ENCODE results near the gene STAT3.

- TF ChIP-seq CTCF (IDR thresholded peaks at IDR 0.05) (peak in 1 of 7 experiments; percentile 17), POLR2A (IDR thresholded peaks at IDR 0.05) (no peak)
Observed at GRCh38 chr17:42317266-42317845, 70.9 kb downstream of the STAT3 start.
